Raji (cell line): ENCODE measurements around the gene DLAT.

Experiments used
- POLR2A ChIP-seq: IDR thresholded peaks from 2 replicates; pipeline ENCODE4 v1.6.1; 2011; ENCODE audit warnings: low read depth, low read length, control low read depth; ENCODE audit not compliant: insufficient read depth

The DLAT gene

GRCh38 chr11:112024773-112025678 lies at the start of gene DLAT:
Gene DLAT, plus strand, starts transcription at chr11:112025408. Its CDS starts 65 bp downstream, at chr11:112025473.
- peak; percentile 90 for TF ChIP-seq POLR2A

- TF ChIP-seq POLR2A, result no peak
Observed at GRCh38 chr11:111976119-111976766, 49.0 kb upstream of the DLAT start.

GRCh38 chr11:111976767-111977145 lies 48.5 kb upstream of the DLAT start:
- no peak for TF ChIP-seq POLR2A

- no peak for TF ChIP-seq POLR2A
Observed at GRCh38 chr11:111977146-111978027, 47.8 kb upstream of the DLAT start.

- no peak for TF ChIP-seq POLR2A
Observed at GRCh38 chr11:111978028-111978771, 47.0 kb upstream of the DLAT start.

GRCh38 chr11:111980062-111980461 lies 45.1 kb upstream of the DLAT start:
- no peak for TF ChIP-seq POLR2A

- no peak for TF ChIP-seq POLR2A
Observed at GRCh38 chr11:111981270-111981669, 43.9 kb upstream of the DLAT start.

GRCh38 chr11:111982019-111982464 lies 43.2 kb upstream of the DLAT start:
- no peak for TF ChIP-seq POLR2A

GRCh38 chr11:111982541-111983186 lies 42.5 kb upstream of the DLAT start:
- TF ChIP-seq POLR2A, result no peak

GRCh38 chr11:111983187-111983986 lies 41.8 kb upstream of the DLAT start:
- TF ChIP-seq POLR2A, result no peak

GRCh38 chr11:111986589-111986988 lies 38.6 kb upstream of the DLAT start:
- TF ChIP-seq POLR2A, result no peak

- no peak for TF ChIP-seq POLR2A
Observed at GRCh38 chr11:111990381-111990780, 34.8 kb upstream of the DLAT start.

- no peak for TF ChIP-seq POLR2A
Observed at GRCh38 chr11:111992206-111992855, 32.9 kb upstream of the DLAT start.
